ENCODE measurements around the gene RBM38. TPM values are rescaled to one million over a fixed set of nuclear protein-coding genes. Genes with fewer than 3 reads are reported as not detected.
A peak's percentile ranks its signal among the peaks of the same experiment; 100 is the strongest.

The RBM38 gene
- total RNA-seq, 1 donor from 2014 or later, result 28.5 TPM

GRCh38 chr20:57437672-57438330 is 46.6 kb downstream of the RBM38 start:
- DNase-seq, result no peak

- no peak for DNase-seq
Observed at GRCh38 chr20:57438552-57438951, 47.4 kb downstream of the RBM38 start.

- no peak for DNase-seq
Observed at GRCh38 chr20:57439432-57439831, 48.2 kb downstream of the RBM38 start.

- DNase-seq, result no peak
Observed at GRCh38 chr20:57439993-57440392, 48.8 kb downstream of the RBM38 start.

- DNase-seq, result peak; percentile 34
Observed at GRCh38 chr20:57440678-57441509, 49.7 kb downstream of the RBM38 start.

GRCh38 chr20:57441510-57442154 is 50.4 kb downstream of the RBM38 start:
- no peak for DNase-seq

GRCh38 chr20:57442158-57442887 is 51.1 kb downstream of the RBM38 start:
- no peak for DNase-seq

GRCh38 chr20:57442888-57443239 is 51.7 kb downstream of the RBM38 start:
- no peak for DNase-seq

- DNase-seq, result no peak
Observed at GRCh38 chr20:57443349-57444265, 52.4 kb downstream of the RBM38 start.

- DNase-seq, result no peak
Observed at GRCh38 chr20:57444394-57445048, 53.3 kb downstream of the RBM38 start.

GRCh38 chr20:57445298-57445697 is 54.1 kb downstream of the RBM38 start:
- no peak for DNase-seq

GRCh38 chr20:57445774-57446173 is 54.6 kb downstream of the RBM38 start:
- no peak for DNase-seq

GRCh38 chr20:57448764-57449354 is 57.7 kb downstream of the RBM38 start:
- DNase-seq, result no peak

- no peak for DNase-seq
Observed at GRCh38 chr20:57449398-57450354, 58.5 kb downstream of the RBM38 start.

- no peak for DNase-seq
Observed at GRCh38 chr20:57450419-57450818, 59.2 kb downstream of the RBM38 start.

GRCh38 chr20:57450931-57451330 is 59.7 kb downstream of the RBM38 start:
- no peak for DNase-seq

GRCh38 chr20:57451431-57451794 is 60.2 kb downstream of the RBM38 start:
- DNase-seq, result no peak

- DNase-seq, result no peak
Observed at GRCh38 chr20:57451795-57452661, 60.8 kb downstream of the RBM38 start.

Measured in skin of body (tissue), 2 donors.